HK-2 (cell line): ENCODE measurements around the gene IWS1.

Source experiments
- DNase-seq: peaks from one replicate; pipeline ENCODE4 v3.0.0-alpha.2; 2018; ENCODE audit not compliant: unreplicated experiment

IWS1 gene

DNA sequence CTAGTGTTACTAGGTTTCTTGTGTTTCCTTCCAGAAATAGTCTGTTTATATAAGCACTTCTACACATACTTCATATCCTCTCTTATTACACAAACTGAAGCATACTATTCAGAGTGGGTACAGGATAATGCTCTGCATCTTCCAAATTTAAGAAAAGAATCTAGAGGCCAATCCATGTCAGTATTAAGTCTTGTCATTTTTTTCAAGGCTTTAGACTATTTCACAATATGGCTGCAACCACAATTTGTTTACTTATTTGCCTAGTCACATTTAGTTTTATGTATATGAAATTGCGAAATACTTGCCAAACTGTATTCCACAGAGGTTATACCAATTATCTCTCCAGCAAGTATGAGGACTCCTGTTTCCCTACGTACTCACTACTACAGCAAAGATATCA is 27.9 kb downstream of the IWS1 start:
- DNase-seq = no peak

DNA sequence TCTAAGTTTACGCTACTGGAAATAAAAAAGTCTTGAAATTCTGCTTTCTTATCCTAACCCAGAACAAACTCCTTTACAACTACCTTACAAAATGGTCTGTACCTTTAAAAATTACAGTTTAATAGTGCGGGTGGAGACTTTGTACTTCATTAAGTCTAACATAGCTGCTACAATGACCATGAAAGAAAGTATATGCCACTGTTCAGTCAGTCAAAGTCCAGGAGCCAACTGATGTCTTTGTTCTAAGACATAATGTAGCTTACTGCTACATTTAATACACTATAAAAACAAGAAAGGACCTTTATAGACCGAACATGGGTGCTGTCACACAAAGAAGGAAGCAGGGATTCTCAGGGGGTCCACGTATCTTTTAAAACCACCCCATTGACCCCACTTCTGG is 36.0 kb downstream of the IWS1 start:
- DNase-seq = no peak

DNA sequence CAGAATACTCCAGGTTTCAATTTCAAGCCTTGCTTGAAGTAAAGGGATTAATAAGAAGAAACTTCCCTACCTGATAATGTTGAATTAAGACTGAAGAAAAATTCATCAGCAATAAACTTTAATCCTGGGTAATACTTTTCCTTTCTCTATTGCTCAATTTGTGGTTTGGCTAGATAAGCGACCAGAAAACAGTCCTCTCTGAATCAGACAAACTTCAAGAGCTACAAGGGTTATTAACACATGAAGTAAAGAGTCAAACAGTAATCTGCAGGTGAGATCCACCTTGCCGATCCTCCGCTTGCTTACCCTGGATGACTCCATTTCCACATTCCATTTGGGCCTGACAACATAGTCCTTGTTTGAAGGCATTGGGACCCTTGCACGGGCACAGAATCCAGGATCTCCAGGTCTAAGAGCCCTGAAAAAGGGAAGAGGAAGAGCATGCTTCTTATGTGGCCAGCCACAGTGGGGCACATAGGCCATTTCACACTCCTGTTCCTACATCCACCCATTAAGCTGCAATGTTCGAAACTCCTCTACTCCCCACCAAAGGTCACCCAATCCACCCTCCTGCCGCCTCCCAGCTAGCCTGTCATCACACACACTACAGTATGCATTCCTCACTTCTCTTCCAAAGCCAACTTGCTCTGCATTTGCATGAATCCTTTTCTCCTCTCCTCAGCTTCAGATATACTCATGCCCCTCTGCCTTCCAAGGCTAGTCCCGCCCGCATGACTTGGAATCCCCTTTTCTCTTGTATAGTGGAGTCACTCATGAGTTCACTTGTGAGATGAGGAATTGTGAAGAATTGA is 39.8 kb downstream of the IWS1 start:
- DNase-seq = no peak

DNA sequence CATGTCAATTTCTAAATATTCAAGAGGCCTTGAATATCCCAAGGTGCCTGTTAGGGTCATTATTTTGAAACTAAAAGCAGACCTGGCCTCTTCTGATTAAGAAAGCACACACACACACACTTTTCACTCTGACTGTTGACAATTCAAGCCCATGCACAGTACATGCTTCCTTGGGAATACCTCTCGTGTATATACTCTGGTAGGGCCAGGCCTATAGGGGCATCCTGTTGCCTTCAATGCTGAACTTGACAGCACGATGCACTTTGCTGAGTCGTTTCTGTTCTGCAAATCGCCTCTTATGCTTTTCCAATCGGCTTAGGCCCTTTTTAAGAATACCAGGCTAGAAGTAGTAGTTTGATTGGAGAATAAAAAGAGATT is 40.6 kb downstream of the IWS1 start:
- DNase-seq = no peak

DNA sequence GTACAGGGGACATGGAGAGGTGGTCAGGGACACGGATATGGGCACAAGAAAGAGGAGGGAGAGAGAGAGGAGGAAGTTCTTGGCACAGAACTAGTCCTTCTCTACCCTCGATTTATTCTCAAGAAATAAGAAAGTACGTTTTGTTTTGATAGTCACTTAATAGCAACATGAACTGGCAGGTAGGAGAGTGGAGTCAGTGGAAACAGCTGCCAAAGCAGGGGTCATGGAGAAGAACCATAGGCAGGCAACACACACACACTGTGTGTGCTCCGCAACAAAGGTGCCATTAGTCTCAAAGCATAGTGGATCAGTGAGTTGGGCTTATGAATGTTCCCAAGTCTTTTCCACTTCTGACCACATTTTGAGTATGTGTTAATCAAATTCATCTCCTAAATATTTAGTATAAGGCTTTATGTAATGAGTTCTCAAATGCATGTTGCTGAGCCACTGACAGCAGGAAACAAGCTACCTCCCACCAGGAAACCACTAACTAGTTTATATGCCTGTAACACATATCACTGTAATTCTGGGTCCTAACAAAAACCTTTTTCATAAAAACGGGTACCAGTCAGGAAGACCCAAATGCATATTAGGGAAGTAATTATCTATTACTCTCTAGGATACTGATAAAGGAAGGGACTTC is 41.1 kb downstream of the IWS1 start:
- no peak for DNase-seq

DNA sequence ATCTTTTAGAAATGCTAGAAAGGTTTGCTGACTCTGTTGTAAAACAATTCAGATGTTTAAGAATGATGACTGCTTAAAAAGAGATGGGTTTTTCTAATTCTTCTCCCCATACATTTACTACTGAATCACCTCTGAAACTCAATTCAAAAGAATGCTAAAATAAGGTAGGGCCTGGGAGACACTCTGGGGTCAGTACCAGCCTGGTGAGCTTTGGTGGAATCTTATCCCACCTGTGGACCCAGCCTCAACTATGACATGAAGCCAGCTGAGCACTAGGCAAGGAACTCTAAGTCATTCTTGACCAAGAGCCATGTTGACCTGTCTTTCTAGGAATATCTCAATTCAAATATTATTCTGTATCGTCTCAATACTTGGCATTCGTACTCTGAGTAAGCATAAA is 44.3 kb downstream of the IWS1 start:
- no peak for DNase-seq

DNA sequence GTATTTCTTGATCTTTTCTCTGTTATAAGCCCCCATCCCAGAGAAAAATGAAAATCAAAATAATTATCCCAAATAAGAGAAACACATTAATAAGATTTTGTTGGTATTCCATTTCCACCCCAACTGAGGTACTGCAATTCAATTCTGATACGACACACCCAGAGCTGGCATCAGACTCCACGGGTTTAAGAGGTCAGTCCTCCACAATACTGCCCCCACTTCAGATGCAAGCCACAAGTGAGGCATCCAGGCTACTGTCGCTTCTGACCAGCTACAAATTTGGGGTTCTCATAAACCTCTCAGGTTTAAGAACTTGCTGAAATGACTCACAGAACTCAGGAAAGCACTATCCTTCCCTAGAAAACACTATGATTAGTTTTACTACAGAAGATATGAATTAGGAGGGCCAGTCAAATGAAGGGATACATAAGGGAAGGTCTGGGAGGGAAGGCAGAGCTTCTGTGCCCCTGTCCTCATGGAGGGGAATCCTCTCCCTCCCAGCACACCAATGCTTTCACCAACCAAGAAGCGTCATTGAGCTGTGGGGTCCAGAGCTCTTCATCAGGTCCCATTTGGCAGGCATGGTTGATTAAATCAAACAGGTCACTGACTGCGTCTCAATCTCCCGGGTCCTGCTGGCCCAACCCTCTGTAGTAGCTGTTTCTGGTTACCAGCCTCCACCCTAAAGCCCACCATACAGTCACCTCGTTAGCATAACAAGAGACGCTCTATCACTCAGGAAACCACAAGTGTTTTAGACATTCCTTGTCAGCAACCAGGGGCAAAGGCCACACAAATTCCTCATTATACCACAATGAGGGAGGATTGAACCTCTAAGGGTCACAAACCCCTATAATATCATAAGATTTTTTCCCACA is 46.2 kb downstream of the IWS1 start:
- DNase-seq = no peak

DNA sequence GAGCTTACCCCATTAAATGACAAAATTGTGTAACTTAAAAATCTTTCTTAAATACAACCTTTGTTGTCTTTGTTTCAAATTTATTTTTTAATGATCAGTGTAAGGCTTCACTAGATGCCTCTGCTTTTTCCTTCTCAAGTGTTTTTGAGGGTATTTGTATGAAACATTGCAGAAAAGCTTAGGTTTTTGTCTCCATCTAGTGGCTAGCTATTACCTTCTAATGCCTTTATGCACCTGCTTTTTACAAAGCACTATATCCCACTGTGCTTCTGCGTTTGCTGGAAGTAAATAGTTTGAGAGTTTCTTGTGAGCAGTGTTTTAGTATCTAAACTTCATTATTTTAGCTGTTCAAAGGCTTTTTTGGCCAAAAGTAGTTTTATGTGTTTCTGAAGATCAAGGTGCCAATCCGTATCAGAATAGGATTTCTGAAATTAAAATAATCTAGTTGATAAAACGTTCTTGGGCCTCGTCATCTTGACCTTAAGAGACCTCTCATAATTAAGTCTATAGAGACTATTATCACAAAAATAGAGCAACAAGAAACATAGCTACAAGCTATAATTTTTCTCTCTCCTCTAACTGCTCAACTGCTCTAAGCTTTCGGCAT is 47.0 kb downstream of the IWS1 start:
- no peak for DNase-seq

DNA sequence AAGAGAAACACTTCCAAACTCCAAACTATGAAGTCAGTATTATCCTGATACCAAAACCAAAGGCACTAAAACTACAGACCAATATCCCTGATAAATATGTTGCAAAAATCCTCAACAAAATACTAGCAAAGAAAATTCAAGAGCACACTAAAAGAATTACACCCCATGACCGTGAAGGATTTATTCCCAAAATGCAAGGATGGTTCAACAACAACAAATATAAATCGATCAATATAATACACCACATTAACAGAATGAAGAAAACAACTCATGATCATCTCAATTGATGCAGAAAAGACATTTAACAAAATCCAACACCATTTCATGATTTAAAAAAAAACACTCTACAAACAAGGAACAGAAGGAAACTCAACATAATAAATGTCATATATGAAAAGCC is 50.5 kb downstream of the IWS1 start:
- DNase-seq = no peak

DNA sequence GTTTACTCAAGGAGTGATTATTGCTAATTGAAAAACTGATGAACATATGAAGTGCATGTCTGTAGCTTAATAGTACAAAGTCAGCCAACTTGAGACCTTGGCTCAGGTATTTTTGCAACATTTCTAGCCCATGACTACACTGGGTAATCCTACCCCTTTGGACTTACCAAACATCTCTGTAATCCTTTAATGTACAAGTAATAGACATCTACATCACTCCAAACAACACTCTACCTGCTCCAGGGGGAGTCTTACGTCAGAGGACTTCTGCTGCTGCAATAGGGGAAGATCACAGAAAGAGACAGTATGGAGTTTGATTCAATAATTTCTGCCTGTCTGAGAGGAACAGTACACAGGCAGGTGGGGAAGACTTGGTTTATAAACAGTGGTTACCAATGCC is 54.0 kb downstream of the IWS1 start:
- no peak for DNase-seq

DNA sequence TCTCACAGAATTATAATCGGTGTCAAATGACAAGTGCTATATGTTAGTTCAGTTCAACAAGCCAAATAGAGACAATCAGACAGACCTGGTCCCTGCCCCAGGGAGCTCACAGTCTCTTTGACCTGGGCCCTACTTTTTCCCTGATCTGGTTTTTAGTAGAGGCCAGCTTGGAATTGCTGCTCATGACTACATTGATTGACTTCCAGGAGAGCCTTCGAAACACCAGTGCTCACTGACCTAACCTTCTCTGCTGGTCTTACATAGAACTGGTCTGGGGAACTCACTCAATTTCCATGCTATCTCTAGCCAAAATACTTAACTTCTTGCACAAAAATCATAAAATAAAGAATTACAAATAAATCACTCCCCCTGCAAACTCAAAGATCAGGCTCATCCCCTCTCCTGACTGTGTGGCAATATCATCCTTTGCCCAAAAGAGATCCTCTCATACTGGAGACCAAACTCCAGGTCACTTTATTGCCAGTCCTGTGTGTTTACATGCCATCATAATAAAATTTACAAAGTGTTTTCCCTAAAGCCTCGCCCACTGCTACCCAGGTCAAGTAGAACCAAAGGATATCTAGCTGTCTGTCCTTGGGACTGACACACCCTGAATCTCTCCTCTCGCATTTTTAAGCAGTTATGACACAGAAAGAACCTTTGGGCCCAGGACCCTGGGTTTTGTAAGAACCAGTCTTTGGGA is 54.9 kb downstream of the IWS1 start:
- DNase-seq = no peak

DNA sequence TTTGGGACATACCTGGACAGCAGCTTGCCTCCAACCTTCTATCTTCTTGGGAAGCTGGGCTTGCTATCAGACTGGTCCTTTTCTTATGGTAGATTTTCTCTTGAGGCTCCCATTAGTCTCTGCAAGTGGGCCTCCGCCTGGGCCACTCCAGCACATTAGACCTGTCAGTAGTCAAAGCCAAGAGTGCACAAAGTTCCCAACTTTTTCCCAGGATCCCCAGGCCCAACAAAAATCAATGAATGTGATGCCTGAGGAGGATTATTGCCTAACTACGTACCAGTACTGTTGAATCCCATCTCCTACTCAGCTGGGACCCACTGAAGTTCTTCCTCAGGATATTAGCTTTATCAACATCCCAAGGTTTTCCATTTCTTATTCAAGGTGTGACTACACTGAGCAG is 56.3 kb downstream of the IWS1 start:
- no peak for DNase-seq

DNA sequence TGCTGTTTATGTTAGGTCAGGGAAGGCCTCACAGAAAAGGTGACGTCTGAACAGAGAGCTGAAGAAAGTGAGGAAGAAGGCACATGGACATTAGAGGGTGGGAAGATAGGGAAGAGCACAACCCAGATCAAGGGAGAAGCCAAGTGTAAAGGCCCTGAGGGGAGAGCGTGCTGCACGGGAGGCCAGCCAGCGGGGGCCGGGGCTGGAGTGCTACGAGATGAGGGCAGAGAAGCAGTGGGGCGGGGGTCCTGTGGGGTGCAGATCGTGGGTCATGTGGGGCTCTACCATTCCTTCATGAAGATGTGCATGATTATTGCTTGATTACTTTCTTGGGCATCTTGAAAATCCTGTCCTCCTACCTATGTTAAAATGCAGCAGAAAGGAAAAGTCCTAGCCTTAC is 57.2 kb downstream of the IWS1 start:
- DNase-seq = no peak

DNA sequence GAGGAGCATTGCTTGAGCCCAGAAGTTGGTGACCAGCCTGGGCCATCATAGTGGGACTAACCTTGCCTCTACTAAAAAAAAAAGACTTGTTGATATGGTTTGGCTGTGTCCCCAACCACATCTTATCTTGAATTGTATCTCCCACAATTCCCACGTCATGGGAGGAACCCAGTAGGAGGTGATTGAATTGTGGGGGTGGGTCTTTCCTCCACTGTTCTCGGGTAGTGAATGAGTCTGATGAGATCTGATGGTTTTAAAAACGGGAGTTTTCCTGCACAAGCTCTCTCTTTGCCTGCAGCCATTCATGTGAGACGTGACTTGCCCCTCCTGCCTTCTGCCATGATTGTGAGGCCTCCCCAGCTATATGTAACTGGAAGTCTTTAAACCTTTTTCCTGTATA is 61.0 kb downstream of the IWS1 start:
- DNase-seq = no peak

DNA sequence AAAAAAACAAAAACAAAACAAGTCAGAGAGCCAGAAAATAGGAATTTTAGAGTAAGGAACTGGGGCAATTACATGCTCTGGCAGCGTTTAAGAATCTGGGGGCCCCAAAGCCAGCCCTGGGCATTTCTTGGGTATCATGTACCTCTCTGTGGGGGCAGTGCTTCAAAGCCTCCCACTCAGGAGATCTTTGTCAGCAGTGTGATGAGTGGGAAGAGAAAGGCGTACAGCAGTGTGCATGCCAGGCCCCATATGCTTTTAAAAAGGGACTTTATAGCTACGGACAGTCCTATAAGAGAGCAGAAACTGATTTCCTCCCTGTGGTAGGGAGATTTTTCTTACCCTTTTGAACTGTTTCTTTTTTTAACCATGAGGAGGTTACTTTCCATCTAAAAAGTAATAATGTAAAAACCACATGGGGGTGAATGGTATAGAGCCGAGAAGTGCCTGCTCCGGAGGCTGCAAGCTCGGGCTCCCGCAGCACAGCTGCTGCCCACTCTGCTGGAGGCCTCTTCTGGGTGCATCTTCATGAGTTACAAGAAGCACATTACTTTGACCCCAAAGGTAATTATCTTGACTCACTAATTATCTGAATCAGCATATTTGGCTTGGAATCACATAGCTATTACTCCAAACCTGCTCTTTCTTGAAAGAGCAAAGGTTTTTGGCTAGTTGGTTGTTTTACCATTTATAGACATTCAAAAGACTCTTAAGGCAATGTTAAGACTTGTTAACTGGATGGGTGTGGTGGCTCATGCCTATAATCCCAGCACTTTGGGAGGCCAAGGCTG is 61.6 kb downstream of the IWS1 start:
- DNase-seq = no peak

DNA sequence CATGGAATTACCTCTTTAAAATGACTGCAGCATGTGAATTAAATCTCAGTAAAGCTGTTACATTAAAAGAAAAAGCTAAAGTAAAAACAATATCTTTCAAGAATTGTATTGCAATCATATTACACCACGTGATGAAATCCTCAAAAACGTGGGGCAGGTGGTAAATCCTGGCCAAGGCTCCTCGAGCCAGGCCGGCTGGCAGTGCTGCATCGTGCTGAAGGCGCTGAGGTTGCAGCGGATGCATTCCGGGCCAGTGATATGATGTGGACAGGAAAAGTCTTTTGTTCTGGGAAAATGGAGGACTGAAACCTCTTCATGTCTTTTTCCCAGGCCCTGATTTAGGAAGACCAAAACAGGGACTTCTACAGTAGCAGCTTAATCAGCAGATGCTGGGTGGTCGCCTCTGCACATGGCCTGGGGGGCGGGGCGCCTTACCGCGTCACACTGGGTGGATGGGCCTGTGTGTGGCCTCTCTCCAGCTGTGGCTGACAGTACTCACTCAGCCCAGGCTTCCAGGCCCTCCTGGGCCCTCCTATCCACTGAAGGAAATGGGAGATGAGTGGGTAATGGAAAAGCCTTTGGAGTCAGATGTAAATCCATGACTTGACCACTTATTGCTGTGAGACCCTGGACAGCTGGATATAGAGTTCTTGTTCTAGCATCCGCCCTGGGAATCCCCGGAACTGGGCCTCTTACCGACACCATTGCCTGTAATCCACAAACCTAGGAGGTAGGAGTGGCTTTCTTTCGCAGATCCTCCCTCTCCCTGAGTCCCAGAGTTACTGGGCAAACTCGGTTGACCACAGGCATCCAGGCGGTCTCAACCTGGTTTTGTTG is 62.9 kb downstream of the IWS1 start:
- no peak for DNase-seq

DNA sequence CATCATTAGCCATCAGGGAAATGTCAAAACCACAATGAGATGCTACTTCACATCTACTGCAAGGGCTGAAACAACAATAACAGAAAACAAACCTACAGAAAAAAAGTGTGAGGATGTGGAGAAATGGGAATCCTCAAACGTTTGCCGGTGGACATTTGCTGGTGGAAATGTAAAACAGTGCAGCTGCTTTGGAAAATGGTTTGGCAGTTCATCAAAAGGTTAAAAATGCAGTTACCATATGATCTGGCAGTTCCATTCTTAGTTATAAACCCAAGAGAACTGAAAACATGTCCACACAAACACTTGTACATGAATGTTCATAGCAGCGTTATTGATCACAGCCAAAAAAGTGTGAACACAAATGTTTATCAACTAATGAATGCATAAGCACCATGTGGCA is 63.8 kb downstream of the IWS1 start:
- no peak for DNase-seq

DNA sequence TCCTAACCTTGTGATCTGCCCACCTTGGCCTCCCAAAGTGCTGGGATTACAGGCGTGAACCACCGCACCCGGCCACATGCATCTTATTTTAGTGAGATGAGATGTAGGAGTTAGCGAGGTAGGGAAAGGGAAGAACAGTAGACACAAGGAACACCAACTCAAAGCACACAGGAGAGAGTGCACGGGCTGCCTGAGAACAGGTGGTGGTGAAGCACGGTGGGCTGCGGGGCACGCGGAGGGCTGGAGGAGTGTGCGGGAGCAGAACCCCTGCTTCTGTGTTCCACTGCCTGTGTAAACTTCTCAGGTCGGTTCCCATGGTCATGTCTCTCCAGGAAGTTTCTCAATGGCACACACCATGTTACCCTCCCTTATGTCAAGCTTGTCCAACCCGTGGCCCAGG is 69.3 kb downstream of the IWS1 start:
- DNase-seq = no peak

DNA sequence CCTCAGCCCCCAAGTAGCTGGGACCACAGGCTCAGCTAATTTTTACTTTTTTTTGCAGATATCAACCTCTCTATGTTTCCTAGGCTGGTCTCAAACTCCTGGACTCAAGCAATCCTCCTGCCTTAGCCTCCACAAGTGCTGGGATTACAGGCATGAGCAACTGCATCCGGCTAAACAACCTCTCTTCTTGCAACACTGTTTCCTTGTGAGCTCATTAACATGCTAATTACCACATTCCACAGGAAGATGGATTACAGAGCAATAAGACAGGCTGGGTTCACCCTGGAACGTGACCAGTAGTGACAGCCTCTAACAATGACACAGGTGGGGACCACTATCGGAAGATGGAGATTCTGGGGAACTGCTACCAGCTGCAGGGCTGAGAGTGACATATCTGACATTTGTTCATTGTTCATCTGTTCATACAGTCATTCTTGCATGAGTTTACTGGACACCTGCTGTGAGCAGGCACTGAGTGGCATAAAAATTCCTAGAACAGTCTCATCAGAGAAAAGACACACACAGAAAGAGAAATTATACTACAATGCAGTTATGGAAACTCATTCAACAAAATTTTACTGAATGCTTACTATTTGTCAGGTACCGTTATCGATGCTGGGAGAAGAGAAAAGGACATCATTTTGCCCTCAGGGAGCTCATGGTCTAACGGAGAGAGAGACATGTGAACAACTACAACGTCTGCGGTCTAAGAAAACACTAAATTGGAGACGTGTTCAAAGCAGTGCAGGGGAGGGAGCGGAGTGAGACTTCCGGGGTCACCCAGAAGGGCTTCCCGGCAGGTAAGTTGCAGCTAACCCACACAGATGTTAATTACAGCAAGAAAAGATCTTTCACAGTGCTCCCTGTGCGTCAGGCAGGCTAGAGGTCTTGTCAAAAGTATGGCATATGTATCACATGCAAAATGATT is 70.5 kb downstream of the IWS1 start:
- no peak for DNase-seq
